ENCODE results near the gene SIGLEC5. TPM values are rescaled to one million over a fixed set of nuclear protein-coding genes. Genes with fewer than 3 reads are reported as not detected.

Gene SIGLEC5
- total RNA-seq, 1 donor from 2014 or later: not detected

GRCh38 chr19:51593138-51593890, 36.9 kb downstream of the SIGLEC5 start:
- no peak for DNase-seq (ENCODE audit: low spot score)
- peak overlapping the region; percentile 89 for H3K4me3 Mint-ChIP-seq (ENCODE audit: low read depth)
- peak overlapping the region; percentile 80 for H3K27ac Mint-ChIP-seq
- peaks cover 20% of the 10 kb centered on the region for H3K4me1 Mint-ChIP-seq (ENCODE audit: low read depth)
- H3K27me3 Mint-ChIP-seq (ENCODE audit: low read depth): peaks cover 6% of the 10 kb centered on the region
- peaks cover 11% of the 10 kb centered on the region for H3K36me3 Mint-ChIP-seq (ENCODE audit: low read depth)
- intact Hi-C loops (cut with micrococcal nuclease): loop anchor here (5.0 kb wide), 1 partner anchor 486 kb away; the partner anchor contains the start of gene CTU1
- H3K9me3 Mint-ChIP-seq: peaks cover 15% of the 10 kb centered on the region

GRCh38 chr19:51592521-51592920, 37.7 kb downstream of the SIGLEC5 start:
- Mint-ChIP-seq H3K4me1 (ENCODE audit: low read depth) (peaks cover 20% of the 10 kb centered on the region), H3K36me3 (ENCODE audit: low read depth) (peaks cover 18% of the 10 kb centered on the region), H3K27ac (no peak overlapping the region), H3K27me3 (ENCODE audit: low read depth) (peaks cover 6% of the 10 kb centered on the region), H3K4me3 (ENCODE audit: low read depth) (peak overlapping the region; percentile 51), H3K9me3 (peaks cover 23% of the 10 kb centered on the region)
- intact Hi-C loops (cut with micrococcal nuclease): loop anchor here (5.0 kb wide), 1 partner anchor 485 kb away; the partner anchor contains the start of gene CTU1
- no peak for DNase-seq (ENCODE audit: low spot score)

GRCh38 chr19:51590441-51590840, 39.8 kb downstream of the SIGLEC5 start:
- Mint-ChIP-seq H3K4me3 (ENCODE audit: low read depth) (no peak overlapping the region), H3K27ac (no peak overlapping the region), H3K4me1 (ENCODE audit: low read depth) (peaks cover 20% of the 10 kb centered on the region), H3K9me3 (peaks cover 44% of the 10 kb centered on the region), H3K27me3 (ENCODE audit: low read depth) (no peaks in the 10 kb centered on the region), H3K36me3 (ENCODE audit: low read depth) (peaks cover 39% of the 10 kb centered on the region)
- intact Hi-C loops (cut with micrococcal nuclease): loop anchor here (5.0 kb wide), 1 partner anchor 483 kb away; the partner anchor contains the start of gene CTU1
- no peak for DNase-seq (ENCODE audit: low spot score)

- H3K4me3 Mint-ChIP-seq (ENCODE audit: low read depth): no peak overlapping the region
- H3K27ac Mint-ChIP-seq: no peak overlapping the region
- no peaks in the 10 kb centered on the region for H3K27me3 Mint-ChIP-seq (ENCODE audit: low read depth)
- intact Hi-C loops (cut with micrococcal nuclease): no loop called here
- H3K9me3 Mint-ChIP-seq: peaks cover 53% of the 10 kb centered on the region
- H3K36me3 Mint-ChIP-seq (ENCODE audit: low read depth): peaks cover 48% of the 10 kb centered on the region
- no peak for DNase-seq (ENCODE audit: low spot score)
- H3K4me1 Mint-ChIP-seq (ENCODE audit: low read depth): peaks cover 13% of the 10 kb centered on the region
Measured at GRCh38 chr19:51589511-51589910, 40.7 kb downstream of the SIGLEC5 start.

GRCh38 chr19:51587264-51588191, 42.7 kb downstream of the SIGLEC5 start:
- H3K27ac Mint-ChIP-seq: no peak overlapping the region
- H3K4me1 Mint-ChIP-seq (ENCODE audit: low read depth): peaks cover 2% of the 10 kb centered on the region
- H3K9me3 Mint-ChIP-seq: peaks cover 66% of the 10 kb centered on the region
- no peak for DNase-seq (ENCODE audit: low spot score)
- intact Hi-C loops (cut with micrococcal nuclease): no loop called here
- H3K27me3 Mint-ChIP-seq (ENCODE audit: low read depth): no peaks in the 10 kb centered on the region
- peaks cover 68% of the 10 kb centered on the region for H3K36me3 Mint-ChIP-seq (ENCODE audit: low read depth)
- no peak overlapping the region for H3K4me3 Mint-ChIP-seq (ENCODE audit: low read depth)

- Mint-ChIP-seq H3K9me3 (peaks cover 66% of the 10 kb centered on the region), H3K4me1 (ENCODE audit: low read depth) (no peaks in the 10 kb centered on the region)
Measured at GRCh38 chr19:51586799-51587198, 43.4 kb downstream of the SIGLEC5 start.

GRCh38 chr19:51586103-51586728, 44.0 kb downstream of the SIGLEC5 start:
- Mint-ChIP-seq H3K4me3 (ENCODE audit: low read depth) (no peak overlapping the region), H3K4me1 (ENCODE audit: low read depth) (no peaks in the 10 kb centered on the region), H3K27me3 (ENCODE audit: low read depth) (no peaks in the 10 kb centered on the region), H3K36me3 (ENCODE audit: low read depth) (peaks cover 81% of the 10 kb centered on the region), H3K27ac (no peak overlapping the region), H3K9me3 (peaks cover 69% of the 10 kb centered on the region)
- intact Hi-C loops (cut with micrococcal nuclease): no loop called here
- no peak for DNase-seq (ENCODE audit: low spot score)

More at GRCh38 chr19:51586799-51587198, 43.4 kb downstream of the SIGLEC5 start:
- H3K36me3 Mint-ChIP-seq (ENCODE audit: low read depth): peaks cover 75% of the 10 kb centered on the region
- DNase-seq (ENCODE audit: low spot score): no peak
- H3K27ac Mint-ChIP-seq: no peak overlapping the region
- intact Hi-C loops (cut with micrococcal nuclease): no loop called here
- H3K4me3 Mint-ChIP-seq (ENCODE audit: low read depth): no peak overlapping the region
- H3K27me3 Mint-ChIP-seq (ENCODE audit: low read depth): no peaks in the 10 kb centered on the region

- no peaks in the 10 kb centered on the region for H3K27me3 Mint-ChIP-seq (ENCODE audit: low read depth)
- peaks cover 12% of the 10 kb centered on the region for H3K4me1 Mint-ChIP-seq (ENCODE audit: low read depth)
- peaks cover 4% of the 10 kb centered on the region for H3K9me3 Mint-ChIP-seq
- no peak overlapping the region for H3K27ac Mint-ChIP-seq
- intact Hi-C loops (cut with micrococcal nuclease): no loop called here
- H3K4me3 Mint-ChIP-seq (ENCODE audit: low read depth): no peak overlapping the region
- H3K36me3 Mint-ChIP-seq (ENCODE audit: low read depth): peaks cover 62% of the 10 kb centered on the region
- no peak for DNase-seq (ENCODE audit: low spot score)
Measured at GRCh38 chr19:51576850-51577249, 53.4 kb downstream of the SIGLEC5 start.

GRCh38 chr19:51573331-51573730, 56.9 kb downstream of the SIGLEC5 start:
- Mint-ChIP-seq H3K36me3 (ENCODE audit: low read depth) (peaks cover 48% of the 10 kb centered on the region), H3K4me1 (ENCODE audit: low read depth) (peaks cover 22% of the 10 kb centered on the region), H3K27me3 (ENCODE audit: low read depth) (peaks cover 5% of the 10 kb centered on the region), H3K9me3 (no peaks in the 10 kb centered on the region), H3K4me3 (ENCODE audit: low read depth) (no peak overlapping the region), H3K27ac (no peak overlapping the region)
- DNase-seq (ENCODE audit: low spot score): no peak
- intact Hi-C loops (cut with micrococcal nuclease): loop anchor here (5.0 kb wide), 1 partner anchor 34 kb away; no protein-coding TSS in a partner anchor

- Mint-ChIP-seq H3K36me3 (ENCODE audit: low read depth) (peaks cover 46% of the 10 kb centered on the region), H3K27me3 (ENCODE audit: low read depth) (peaks cover 9% of the 10 kb centered on the region), H3K4me3 (ENCODE audit: low read depth) (no peak overlapping the region), H3K27ac (no peak overlapping the region), H3K4me1 (ENCODE audit: low read depth) (peaks cover 22% of the 10 kb centered on the region), H3K9me3 (no peaks in the 10 kb centered on the region)
- intact Hi-C loops (cut with micrococcal nuclease): loop anchor here (5.0 kb wide), 1 partner anchor 34 kb away; no protein-coding TSS in a partner anchor
- no peak for DNase-seq (ENCODE audit: low spot score)
Measured at GRCh38 chr19:51572908-51573307, 57.3 kb downstream of the SIGLEC5 start.

- DNase-seq (ENCODE audit: low spot score): no peak
- Mint-ChIP-seq H3K27me3 (ENCODE audit: low read depth) (peaks cover 11% of the 10 kb centered on the region), H3K4me3 (ENCODE audit: low read depth) (peak overlapping the region; percentile 97), H3K36me3 (ENCODE audit: low read depth) (peaks cover 44% of the 10 kb centered on the region), H3K4me1 (ENCODE audit: low read depth) (peaks cover 22% of the 10 kb centered on the region), H3K27ac (no peak overlapping the region), H3K9me3 (no peaks in the 10 kb centered on the region)
- intact Hi-C loops (cut with micrococcal nuclease): loop anchor here (5.0 kb wide), 1 partner anchor 35 kb away; no protein-coding TSS in a partner anchor
Measured at GRCh38 chr19:51572410-51572809, 57.8 kb downstream of the SIGLEC5 start.

- intact Hi-C loops (cut with micrococcal nuclease): loop anchor here (1.0 to 5.0 kb wide), 3 partner anchors 23 to 36 kb away; no protein-coding TSS in a partner anchor
- Mint-ChIP-seq H3K9me3 (no peaks in the 10 kb centered on the region), H3K4me1 (ENCODE audit: low read depth) (peaks cover 23% of the 10 kb centered on the region), H3K27ac (peak overlapping the region; percentile 53), H3K4me3 (ENCODE audit: low read depth) (peak overlapping the region; percentile 97), H3K27me3 (ENCODE audit: low read depth) (peaks cover 12% of the 10 kb centered on the region), H3K36me3 (ENCODE audit: low read depth) (peaks cover 36% of the 10 kb centered on the region)
- DNase-seq (ENCODE audit: low spot score): no peak
Measured at GRCh38 chr19:51571599-51571998, 58.6 kb downstream of the SIGLEC5 start.
